Peyer's patch (tissue), 4 donors: Measurements from ENCODE around the gene OR1G1.

Source experiments
- POLR2A ChIP-seq, 2 donors: fragments of 450-650 bp; IDR thresholded peaks; one replicate each; pipeline ENCODE4 v1.5.1; 2017; ENCODE audit warnings: antibody characterized with exemption in 2 of 2, mild to moderate bottlenecking in 2 of 2, moderate library complexity in 2 of 2
- TF ChIP-seq, protein P1 (sequence below), 6 experiments: fragments of 450-650 bp in 4 of 6; fragments of 200-600 bp in 2 of 6; sonication (generic) in 1 of 6; IDR thresholded peaks; one replicate each; pipeline ENCODE4 v1.5.1; 2017 to 2019; ENCODE audit warnings: antibody characterized with exemption in 6 of 6, mild to moderate bottlenecking in 3 of 6, moderate library complexity in 1 of 6

DNA sequence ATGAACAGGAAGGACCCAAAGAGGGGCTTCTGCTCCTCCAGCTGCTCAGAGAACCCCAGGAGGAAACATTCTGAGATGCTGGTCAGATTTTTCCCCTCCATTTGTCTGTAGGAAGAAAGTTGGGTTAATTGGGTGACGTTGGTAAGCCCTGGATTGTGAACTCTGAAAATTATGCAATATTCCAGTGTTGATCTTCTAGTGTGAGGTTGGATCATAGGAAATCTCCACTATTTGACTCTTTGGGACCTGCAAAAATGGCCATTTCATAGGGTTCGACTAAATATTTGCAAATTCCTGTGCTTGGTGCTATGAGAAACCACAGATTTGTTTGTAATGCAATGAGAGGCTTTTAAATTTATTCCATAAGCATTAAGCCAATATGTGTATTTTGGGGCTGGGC is at the start of gene OR1G1:
- TF ChIP-seq, protein P1, sequence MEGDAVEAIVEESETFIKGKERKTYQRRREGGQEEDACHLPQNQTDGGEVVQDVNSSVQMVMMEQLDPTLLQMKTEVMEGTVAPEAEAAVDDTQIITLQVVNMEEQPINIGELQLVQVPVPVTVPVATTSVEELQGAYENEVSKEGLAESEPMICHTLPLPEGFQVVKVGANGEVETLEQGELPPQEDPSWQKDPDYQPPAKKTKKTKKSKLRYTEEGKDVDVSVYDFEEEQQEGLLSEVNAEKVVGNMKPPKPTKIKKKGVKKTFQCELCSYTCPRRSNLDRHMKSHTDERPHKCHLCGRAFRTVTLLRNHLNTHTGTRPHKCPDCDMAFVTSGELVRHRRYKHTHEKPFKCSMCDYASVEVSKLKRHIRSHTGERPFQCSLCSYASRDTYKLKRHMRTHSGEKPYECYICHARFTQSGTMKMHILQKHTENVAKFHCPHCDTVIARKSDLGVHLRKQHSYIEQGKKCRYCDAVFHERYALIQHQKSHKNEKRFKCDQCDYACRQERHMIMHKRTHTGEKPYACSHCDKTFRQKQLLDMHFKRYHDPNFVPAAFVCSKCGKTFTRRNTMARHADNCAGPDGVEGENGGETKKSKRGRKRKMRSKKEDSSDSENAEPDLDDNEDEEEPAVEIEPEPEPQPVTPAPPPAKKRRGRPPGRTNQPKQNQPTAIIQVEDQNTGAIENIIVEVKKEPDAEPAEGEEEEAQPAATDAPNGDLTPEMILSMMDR (IDR thresholded peaks at IDR 0.05) = no peak
- TF ChIP-seq POLR2A (IDR thresholded peaks at IDR 0.05) = no peak
